DMS153 treated with DMSO at 0.1 percent for 48 hours (cell line): ENCODE data around the gene TRAF1.

Source experiments
- DNase-seq: peaks from one replicate; lab custom pipeline; 2025; ENCODE audit not compliant: unreplicated experiment; lab: John Stamatoyannopoulos, UW

The TRAF1 gene

DNA sequence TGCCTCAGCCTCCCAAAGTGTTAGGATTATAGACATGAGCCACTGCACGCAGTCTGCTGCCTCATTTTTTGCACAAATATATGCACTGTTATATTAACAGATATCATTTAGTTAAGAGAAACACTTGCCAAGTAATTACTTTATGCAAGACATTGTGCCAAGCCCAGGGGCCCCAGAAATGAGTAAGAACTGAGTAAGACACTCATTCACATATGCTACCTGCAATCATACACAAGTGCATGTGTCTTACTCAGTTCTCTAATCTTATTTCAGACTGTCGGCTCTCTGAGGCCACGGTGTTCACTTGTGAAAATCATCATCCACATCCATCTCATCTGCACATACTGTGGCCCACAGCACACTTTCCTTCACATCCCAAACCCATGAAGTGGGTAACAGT lies 16.0 kb downstream of the TRAF1 start:
- DNase-seq = no peak

DNA sequence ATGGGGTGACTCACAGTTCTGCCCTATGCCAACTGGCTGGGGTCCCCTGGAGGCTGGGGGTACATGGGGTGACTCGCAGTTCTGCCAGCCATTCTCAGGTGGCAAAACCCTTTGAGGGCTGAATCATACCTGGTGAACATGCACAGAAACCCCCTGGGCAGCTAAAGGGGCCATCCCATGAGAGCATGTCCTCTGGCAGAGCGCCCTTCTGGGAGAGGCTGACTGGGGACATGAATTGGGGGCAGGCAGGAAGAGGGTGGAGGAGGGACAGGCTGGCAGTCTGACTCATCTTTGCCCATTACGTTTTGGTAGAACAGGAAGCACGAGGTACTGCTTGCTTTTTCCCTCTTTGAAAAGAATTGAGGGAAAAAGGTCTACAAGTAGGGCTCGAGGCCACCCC lies 16.7 kb downstream of the TRAF1 start:
- no peak for DNase-seq

DNA sequence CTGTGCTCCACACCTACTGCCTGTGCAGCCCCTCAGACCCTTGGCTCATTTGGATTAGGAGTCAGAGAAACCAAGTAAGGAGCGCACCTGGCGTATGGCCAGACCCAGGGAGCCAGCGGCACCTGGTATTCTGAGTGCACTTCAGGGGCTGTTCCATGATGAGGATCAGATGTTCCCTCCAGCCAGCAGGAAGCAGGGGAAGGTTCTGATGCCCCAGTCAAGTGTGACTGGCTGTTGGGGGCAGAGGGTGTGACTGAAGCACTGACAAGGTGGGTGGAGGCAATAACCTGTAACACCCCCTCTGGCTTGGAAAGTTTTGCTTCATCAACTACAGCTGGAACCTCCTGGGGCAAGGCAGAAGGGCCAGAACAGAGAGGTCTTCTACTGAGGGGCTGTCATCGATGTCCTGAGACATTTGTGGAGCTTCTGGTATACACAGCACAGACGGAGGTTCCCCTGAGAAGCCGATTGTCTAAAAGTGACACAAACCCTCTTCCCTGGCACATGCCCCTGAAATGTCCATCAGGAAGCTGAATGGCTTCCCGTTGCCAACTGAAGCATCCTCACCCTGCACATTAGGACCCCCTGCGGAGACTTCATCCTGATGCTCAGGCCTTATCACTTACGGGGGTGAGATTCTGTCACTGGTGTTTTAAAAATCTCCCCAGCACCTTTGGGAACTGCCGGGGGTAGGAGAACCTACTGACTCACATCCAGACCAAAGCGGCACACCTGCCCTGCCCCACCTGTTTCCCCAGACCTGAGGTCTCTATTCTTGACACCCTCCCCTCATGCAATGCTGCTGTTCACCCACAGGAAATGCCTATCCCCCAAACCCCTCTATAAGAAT lies 21.1 kb downstream of the TRAF1 start:
- no peak for DNase-seq

DNA sequence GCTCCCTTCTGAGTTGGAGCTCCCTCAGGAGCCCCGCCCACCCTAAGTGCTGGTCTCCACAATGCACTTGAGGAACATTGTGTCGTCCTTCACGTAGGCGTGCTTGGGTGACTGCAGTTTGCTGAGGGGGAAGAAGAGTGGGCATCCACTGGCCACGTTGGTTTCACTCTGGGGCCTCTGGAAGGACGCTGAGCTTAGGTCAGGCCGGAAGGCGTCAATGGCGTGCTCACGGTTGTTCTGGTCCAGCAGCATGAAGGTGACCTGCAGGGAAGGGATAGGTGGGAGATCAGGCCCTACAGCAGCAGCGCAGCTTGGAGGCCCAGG lies 21.7 kb downstream of the TRAF1 start:
- DNase-seq = no peak

DNA sequence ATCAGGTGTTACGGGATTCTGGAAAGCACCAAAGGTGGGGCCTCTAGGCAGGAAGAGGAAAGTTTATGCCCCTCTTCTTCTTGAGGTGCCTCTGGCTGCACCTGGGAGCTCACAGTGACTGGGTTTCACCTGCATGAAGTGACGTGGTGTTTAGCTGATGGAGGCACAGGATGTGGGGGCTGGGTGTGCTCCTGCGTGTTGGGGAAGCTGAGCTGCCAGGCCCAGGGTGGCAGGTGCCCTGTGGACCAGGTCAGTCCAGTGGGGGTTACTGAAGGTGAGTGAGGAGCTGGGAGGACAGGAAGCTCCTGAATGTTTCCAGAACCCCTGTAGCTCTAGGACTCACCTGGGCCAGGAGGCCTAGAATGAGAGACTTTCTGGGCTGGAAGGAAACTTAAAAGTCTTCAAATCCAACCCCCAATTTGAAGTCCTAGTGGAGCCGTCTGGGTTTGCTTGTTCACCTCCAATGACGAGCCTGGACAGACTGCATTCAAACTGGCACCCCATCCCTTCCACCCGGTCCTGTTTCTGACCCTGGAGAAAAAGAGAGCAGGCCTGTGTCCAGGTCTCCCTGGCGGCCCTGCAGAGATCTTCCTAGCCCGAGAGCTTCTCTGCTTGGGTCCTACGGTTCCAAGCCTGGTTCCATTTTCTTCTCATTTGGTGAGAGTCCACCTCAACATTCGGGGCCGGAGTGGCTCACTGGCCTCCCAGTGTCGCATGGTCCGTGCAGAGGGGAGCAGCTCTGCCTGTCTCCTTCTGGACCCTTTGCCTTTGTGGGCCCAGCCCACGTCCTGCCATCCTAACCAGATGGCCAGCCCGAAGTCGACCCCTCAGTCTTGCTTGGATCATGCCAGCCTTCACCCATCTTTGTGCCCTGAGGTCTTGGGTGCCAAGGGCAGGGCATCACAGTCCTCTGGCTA lies 22.3 kb downstream of the TRAF1 start:
- no peak for DNase-seq

DNA sequence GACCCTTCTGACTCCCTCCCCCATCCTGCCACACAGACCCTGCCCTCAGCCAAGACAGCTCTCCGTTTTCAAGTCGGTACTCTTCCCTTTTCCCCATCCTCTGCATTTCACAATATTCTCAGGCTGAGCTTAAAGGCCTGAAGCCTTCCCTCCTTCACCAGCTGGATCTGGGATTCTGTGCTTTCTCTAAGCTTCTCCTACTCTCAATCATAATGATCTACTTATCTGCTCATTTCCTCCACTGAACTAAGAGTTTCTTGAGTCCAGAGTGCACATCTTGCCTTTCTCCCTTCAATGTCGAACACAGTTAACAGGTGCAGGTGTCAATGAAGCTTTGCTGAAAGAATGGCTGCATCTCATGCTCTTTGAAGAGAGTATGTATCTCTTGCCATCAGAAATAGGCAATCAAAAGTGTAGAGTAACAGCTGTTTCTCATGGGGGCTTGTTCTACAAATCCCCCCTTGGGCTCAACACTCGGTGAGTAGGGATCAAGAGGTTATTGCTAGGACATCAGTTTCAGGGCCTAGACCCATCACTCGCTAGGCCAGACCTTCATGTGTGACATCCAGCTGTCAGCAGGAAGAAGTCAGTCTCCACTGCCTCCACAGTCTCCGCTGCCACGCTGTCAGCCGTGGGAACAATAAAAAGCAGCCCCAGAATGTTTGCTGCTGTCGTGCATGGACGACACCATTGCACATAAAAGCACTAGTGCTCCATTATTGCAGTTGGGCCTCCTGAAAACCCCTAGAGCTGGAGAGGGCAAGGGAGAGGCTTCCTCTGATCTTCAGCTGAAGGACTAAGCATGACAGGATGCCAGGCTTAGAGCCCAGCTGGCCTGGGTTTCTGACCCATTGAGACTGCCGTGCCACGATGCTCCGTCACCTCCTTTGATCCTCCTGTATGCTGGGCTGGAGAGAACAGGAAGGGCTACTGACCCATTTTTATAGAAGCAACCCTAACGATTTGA lies 23.7 kb downstream of the TRAF1 start:
- no peak for DNase-seq

DNA sequence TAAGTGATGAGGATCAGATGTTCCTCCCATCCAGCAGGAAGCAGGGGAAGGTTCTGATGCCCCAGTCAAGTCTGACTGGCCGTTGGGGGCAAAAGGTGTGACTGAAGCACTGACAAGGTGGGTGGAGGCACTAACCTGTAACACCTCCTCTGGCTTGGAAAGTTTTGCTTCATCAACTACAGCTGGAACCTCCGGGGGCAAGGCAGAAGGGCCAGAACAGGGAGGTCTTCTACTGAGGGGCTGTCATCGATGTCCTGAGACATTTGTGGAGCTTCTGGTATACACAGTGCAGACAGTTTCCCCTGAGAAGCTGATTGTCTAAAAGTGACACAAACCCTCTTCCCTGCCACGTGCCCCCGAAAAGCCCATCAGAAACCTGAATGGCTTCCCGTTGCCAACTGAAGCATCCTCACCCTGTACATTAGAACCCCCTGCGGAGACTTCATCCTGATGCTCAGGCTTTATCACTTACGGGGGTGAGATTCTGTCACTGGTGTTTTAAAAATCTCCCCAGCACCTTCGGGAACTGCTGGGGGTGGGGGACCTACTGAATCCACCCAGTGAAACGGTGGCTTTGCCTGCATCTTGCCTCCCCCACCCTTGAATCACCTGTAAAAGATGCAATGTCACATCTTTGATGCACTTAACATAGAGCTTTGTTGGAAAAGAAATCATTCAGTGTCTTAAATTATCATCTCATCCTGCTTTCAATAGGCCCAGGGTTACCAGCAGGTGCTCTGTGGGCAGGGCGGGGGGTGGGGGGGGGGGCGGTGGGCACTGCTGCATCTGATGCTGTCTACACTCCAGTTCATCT lies 24.6 kb downstream of the TRAF1 start:
- no peak for DNase-seq

DNA sequence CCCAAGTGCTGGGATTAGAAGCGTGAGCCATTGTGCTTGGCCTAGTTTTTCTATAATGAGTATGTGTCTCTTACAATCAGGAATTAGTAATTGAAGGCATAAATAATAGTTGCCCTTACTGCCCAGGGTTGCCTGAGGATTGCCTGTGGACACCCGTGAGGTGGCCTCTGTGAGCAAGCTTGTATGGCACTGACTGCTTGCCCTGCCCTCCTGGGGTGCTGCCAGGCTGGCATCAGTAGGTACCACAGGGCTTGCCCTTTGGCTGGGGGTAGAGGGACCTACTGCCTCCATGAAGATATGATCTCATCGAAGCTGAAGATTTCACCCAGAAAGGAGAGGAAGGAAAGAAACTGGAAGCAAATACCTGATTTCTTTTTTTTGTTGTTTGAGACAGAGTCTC lies 25.8 kb downstream of the TRAF1 start:
- no peak for DNase-seq

DNA sequence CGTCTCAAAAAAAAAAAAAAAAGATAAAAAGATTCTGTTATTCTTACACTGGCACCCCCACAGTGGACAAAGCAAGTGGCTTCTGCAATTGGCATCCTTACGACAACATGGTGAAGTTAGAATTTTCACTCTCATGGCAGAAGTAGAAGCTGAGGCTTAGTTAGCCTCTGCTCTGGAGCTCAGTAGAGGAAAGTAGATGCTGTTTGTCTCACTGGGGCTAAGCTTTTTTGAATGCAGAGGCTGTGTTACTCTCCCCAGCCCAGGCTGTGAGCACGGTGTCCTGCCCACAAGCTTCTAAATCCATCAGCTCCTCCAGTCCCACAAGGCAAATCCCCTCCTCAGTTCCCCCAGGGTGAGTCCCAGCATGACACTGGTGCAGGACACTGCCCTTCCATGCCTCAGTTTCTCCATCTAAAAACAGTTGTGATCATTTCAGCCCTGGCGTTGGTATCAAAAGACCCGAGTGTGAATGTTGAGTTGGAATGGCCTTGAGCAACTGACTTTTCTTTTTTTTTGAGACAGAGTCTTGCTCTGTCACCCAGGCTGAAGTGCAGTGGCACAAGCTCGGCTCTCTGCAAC lies 27.0 kb downstream of the TRAF1 start:
- DNase-seq = no peak

DNA sequence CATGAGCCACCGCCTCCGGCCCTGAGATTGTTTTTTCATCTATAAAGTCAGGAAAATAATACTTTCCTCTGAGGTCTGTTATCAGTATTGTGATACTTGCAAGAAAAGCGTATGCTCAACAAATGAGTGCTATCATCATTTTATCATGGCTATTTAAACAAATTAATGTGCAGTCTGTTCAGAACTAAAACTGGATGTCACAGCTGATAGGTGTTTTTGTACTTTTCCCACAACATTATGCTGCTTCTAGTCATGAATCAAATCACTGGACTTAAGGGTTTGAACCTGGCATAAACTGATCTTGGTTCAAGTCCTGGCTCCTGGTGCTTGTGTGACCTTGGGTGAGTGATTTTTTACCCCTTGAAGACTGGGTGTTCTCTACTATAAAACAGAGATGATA lies 28.2 kb downstream of the TRAF1 start:
- DNase-seq = no peak

DNA sequence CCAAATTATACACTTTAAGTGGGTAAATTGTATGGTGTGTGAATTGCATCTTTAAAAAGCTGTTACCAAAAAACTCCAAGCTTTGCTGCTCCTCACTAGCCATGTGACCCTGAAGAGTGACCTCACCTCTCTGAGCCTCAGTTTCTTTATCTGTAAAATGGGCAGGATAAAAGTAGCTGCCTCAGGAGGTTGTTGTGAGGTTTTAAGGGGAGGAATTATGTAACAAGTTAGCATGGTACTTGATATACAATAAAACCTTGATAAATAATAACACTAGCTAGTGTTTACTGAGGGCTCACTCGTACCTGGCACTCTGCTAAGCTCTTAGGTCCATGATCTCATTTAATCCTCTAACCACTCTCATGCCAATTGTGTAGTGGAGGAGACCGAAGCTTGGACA lies 30.6 kb downstream of the TRAF1 start:
- no peak for DNase-seq

DNA sequence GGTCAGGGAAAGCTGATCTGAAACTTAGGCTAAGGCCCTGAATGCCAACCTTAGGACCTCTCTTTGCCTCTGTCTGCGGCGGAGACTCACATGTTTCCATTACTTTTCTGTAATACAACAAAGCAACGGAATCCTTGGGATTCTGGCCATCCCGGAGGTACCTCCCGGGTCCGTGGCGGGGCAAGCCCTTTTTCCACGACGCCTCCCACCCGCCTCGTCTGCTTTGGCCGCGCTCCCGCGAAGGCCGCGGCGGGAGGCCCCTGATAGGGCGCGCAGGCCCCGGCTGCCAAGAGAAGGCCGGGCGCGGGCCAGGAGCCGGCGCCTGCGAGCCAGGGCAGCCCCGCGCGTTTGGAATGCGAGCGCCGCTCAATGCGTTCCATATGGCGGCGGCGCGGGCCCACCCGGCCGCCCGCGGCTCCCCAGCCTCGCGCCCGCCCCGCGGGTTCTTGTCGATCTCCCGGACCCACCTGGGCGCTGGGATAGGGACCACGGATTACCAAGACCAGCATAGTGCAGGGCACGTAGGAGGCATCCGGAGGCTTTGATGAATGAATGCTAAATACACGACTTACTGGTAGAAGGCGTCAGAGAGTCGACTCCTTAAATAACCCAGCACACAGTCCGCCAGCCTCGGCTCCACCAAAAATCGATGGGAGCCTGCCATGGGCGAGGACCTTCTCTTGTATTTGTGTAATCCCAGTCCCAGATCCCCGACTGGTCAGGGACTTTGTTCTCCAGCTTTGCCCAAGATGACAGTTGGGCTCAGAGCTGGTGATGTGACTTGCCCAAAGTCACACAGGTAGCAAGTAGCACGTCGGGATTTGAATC lies 32.1 kb downstream of the TRAF1 start:
- no peak for DNase-seq

DNA sequence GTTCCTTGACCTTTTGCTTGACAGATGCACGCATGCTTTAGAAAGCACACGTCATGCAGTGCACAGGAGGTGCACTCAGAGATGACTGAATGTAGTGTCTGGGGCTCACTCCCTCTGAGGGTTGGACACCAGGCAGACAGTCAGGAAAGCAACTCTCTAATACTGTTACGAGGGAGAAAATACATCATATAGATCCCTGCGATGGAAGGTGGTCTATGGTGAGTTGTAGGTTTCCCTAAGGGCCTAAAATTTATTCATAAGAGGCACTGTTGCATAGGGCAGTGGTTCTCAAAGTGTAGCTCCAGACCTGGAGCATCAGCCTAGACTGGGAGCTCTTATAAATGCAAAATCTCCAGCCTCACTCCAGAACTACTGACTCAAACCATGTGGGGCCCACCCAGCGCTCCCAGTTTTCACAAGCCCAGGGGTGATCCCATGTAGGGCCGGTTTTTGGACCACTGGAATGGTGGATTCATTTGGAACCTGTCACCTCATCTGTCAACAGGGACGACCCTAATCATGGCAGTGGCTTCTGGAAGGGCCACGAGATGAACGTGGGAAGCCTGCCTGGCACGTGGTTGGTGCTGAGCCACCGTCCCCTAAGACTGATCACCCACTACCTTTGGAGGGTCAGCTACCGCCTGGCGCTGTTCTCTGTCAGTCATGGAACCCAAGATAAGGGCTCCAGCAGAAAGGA lies 32.8 kb downstream of the TRAF1 start:
- no peak for DNase-seq

DNA sequence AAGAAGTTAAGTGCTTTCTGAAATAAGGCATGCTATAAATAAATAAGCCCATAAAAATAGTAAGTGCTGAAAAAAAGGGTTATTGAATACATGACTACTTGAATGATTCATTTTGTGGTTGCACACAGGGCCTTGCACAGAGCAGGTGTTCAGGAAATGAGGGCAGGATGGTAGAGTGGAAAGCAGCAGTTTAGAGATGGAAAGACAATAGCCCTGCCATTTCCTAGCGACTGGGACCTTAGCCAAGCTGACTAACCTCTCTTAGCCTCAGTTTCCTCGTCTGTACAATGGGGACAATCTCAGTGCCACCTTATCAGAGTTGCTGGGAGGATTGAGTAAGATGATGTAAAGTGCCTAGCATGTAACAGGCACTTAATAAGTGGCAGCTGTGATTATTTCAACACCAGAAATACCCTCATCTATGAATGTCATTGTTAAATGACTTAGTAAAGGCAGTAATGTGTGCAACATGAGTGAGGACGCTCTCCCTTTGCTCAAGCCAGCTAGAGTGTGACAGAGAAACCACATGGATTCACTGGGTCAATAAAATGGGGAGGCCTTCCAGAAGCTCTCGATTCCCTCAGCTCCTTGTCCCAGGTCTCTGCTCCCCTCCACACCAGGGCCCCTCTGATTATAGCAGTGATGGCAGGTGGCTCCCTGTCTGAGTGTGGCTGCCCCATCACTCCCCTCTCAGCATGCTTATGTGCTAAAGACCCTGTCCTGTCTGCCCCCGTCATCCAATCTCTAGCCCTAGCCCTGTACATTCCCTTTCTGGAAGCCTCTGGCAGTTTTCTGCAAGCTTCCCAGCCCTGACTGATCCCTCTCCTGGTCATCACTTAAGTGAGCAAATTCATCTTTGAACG lies 33.6 kb downstream of the TRAF1 start:
- peak; percentile 73 for DNase-seq

DNA sequence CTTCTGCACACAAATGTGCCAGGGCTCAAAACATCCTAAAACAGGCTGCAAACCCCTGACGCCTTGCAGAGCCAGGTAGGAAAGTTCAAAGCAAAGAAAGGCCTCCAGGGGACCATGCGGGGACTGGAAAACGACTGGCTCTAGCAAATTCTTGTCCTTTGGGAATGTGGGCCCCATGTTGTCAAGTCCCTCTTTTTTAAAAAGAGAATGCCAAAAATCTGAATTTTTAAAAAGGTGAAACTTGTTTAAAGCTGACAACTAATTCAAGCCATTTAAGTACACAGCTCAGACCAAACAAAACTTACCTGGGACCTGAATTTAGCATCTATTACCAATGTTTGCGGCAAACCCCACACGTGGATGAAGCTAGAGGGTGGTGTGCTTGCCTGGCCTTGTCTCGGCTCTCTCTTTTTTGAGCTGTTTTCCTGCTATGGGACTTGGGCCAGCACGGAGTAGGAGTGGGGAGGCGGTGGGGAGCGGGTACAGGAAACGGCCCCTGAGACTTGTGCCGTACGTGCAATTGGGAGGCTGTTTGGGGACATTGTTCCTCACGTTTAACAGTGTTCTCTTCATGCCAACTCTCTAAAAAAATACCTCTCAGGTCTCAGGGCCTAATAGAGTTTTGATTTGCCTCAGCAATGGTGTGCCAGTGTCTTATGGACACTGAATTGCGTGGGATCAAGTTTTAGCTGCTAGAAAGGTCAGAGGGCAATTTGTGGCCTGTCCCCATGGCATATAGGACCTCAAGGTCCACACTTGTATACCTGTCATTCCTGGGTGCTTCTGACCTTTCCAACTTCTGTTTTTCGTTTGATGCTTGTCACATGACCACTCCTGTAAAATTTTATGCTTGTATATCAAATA lies 34.5 kb downstream of the TRAF1 start:
- peak; percentile 73 for DNase-seq

DNA sequence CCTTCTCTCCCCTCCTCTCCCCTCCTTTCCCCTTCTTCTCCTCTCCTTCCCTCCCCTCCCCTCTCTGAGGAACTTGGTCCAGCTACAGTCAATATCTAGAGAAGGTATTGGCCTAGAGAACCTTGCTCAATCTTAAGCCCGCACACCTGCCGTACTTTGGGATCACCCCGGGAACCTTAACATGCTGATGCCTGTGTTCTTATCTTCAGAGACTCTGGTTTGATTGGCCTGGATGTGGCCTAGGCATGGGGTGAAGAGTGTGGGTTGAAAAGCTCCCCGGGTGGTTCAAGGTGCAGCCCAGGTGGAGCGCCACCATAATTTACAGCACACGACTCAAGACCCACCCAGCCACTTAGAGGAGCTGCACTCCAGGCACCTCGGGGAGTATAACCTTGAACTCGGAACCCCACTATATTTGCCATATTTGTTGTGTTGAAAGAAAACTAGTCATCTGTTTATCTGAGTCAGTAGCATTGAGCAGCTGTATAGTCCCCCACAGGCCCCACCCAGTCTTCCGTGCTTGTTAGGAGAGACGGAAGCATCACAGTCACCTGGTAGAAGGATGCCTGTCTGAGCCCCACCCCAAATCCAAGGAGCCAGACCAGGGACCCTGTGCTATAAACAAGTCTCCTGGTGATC lies 35.2 kb downstream of the TRAF1 start:
- DNase-seq = no peak
